Duodenal mucosa (tissue), 2 donors: ENCODE measurements around the gene NLRP6.

Source experiments
- H3K27ac ChIP-seq: one replicate; pipeline ENCODE4 v1.7.0; 2013; ENCODE audit warnings: low read depth, low read length
- H3K27me3 ChIP-seq, 2 donors: one replicate each; pipeline ENCODE4 v1.7.0; 2013; ENCODE audit warnings: low read length in 2 of 2, control low read depth in 1 of 2; ENCODE audit not compliant: insufficient read depth in 2 of 2, control insufficient read depth in 1 of 2
- H3K36me3 ChIP-seq, 2 donors: one replicate each; pipeline ENCODE4 v1.7.0; 2013; ENCODE audit warnings: low read length in 2 of 2, control low read depth in 1 of 2; ENCODE audit not compliant: insufficient read depth in 2 of 2, control insufficient read depth in 1 of 2
- H3K4me1 ChIP-seq, 2 donors: one replicate each; pipeline ENCODE4 v1.7.0; 2013; ENCODE audit warnings: low read length in 2 of 2, control low read depth in 1 of 2; ENCODE audit not compliant: insufficient read depth in 2 of 2, control insufficient read depth in 1 of 2
- H3K4me3 ChIP-seq, 2 donors: one replicate each; pipeline ENCODE4 v1.7.0; 2013; ENCODE audit warnings: low read length in 2 of 2, low read depth in 1 of 2
- H3K9ac ChIP-seq, 2 donors: one replicate each; pipeline ENCODE4 v1.7.0; 2013; ENCODE audit warnings: low read length in 2 of 2, low read depth in 1 of 2
- H3K9me3 ChIP-seq, 2 donors: one replicate each; pipeline ENCODE4 v1.7.0; 2013; ENCODE audit warnings: low read length in 2 of 2, control low read depth in 1 of 2; ENCODE audit not compliant: control insufficient read depth in 1 of 2

NLRP6 gene

GRCh38 chr11:240315-240714, 37.9 kb upstream of the NLRP6 start:
- Histone ChIP-seq H3K27ac (no peak overlapping the region), H3K4me3 (no peak overlapping the region), H3K36me3 (peaks cover 11 to 44% of the 10 kb centered on the region in 2 donors), H3K9ac (no peak overlapping the region), H3K4me1 (peaks cover 16 to 20% of the 10 kb centered on the region in 2 donors), H3K27me3 (no peaks in the 10 kb centered on the region), H3K9me3 (no peaks in the 10 kb centered on the region)

GRCh38 chr11:241634-242033, 36.6 kb upstream of the NLRP6 start:
- H3K27ac ChIP-seq = no peak overlapping the region
- no peaks in the 10 kb centered on the region for H3K9me3 ChIP-seq
- H3K27me3 ChIP-seq = no peaks in the 10 kb centered on the region
- H3K4me3 ChIP-seq = no peak overlapping the region
- H3K36me3 ChIP-seq = peaks cover 15 to 58% of the 10 kb centered on the region in 2 donors
- H3K4me1 ChIP-seq = peaks cover 12 to 15% of the 10 kb centered on the region in 2 donors
- no peak overlapping the region for H3K9ac ChIP-seq

GRCh38 chr11:244376-244775, 33.8 kb upstream of the NLRP6 start:
- Histone ChIP-seq H3K27me3 (no peaks in the 10 kb centered on the region), H3K4me3 (no peak overlapping the region), H3K4me1 (no peaks in the 10 kb centered on the region), H3K36me3 (peaks cover 21 to 82% of the 10 kb centered on the region in 2 donors), H3K9me3 (no peaks in the 10 kb centered on the region), H3K27ac (no peak overlapping the region), H3K9ac (no peak overlapping the region)

GRCh38 chr11:249062-249461, 29.1 kb upstream of the NLRP6 start:
- Histone ChIP-seq H3K27ac (no peak overlapping the region), H3K27me3 (no peaks in the 10 kb centered on the region), H3K9ac (no peak overlapping the region), H3K4me1 (no peaks in the 10 kb centered on the region), H3K9me3 (no peaks in the 10 kb centered on the region), H3K4me3 (no peak overlapping the region), H3K36me3 (peaks cover 40 to 93% of the 10 kb centered on the region in 2 donors)

- Histone ChIP-seq H3K27me3 (no peaks in the 10 kb centered on the region), H3K36me3 (peaks cover 36 to 82% of the 10 kb centered on the region in 2 donors), H3K9me3 (no peaks in the 10 kb centered on the region)
These were observed 27.9 kb upstream of the NLRP6 start for GRCh38 chr11:250274-250673.

GRCh38 chr11:250740-251299, 27.4 kb upstream of the NLRP6 start:
- H3K27ac ChIP-seq = no peak overlapping the region
- no peak overlapping the region for H3K4me3 ChIP-seq
- no peak overlapping the region for H3K9ac ChIP-seq
- H3K36me3 ChIP-seq = peaks cover 34 to 77% of the 10 kb centered on the region in 2 donors
- H3K4me1 ChIP-seq = no peaks in the 10 kb centered on the region
- H3K27me3 ChIP-seq = no peaks in the 10 kb centered on the region
- H3K9me3 ChIP-seq = no peaks in the 10 kb centered on the region

More at GRCh38 chr11:250274-250673, 27.9 kb upstream of the NLRP6 start:
- H3K4me1 ChIP-seq = no peaks in the 10 kb centered on the region
- no peak overlapping the region for H3K4me3 ChIP-seq
- H3K27ac ChIP-seq = no peak overlapping the region
- H3K9ac ChIP-seq = no peak overlapping the region

GRCh38 chr11:251550-251949, 26.7 kb upstream of the NLRP6 start:
- Histone ChIP-seq H3K9ac (no peak overlapping the region), H3K9me3 (no peaks in the 10 kb centered on the region), H3K4me3 (no peak overlapping the region), H3K27me3 (no peaks in the 10 kb centered on the region), H3K27ac (no peak overlapping the region), H3K4me1 (no peaks in the 10 kb centered on the region), H3K36me3 (peaks cover 32 to 70% of the 10 kb centered on the region in 2 donors)

GRCh38 chr11:252666-253065, 25.5 kb upstream of the NLRP6 start:
- H3K27ac ChIP-seq = no peak overlapping the region
- H3K4me3 ChIP-seq = no peak overlapping the region
- H3K36me3 ChIP-seq = peaks cover 32 to 58% of the 10 kb centered on the region in 2 donors
- H3K9me3 ChIP-seq = no peaks in the 10 kb centered on the region
- H3K9ac ChIP-seq = no peak overlapping the region
- H3K4me1 ChIP-seq = no peaks in the 10 kb centered on the region
- H3K27me3 ChIP-seq = no peaks in the 10 kb centered on the region

- H3K27me3 ChIP-seq = no peaks in the 10 kb centered on the region
- no peaks in the 10 kb centered on the region for H3K4me1 ChIP-seq
- H3K27ac ChIP-seq = no peak overlapping the region
- no peak overlapping the region for H3K4me3 ChIP-seq
- H3K9ac ChIP-seq = no peak overlapping the region
- no peaks in the 10 kb centered on the region for H3K9me3 ChIP-seq
- peaks cover 32 to 52% of the 10 kb centered on the region in 2 donors for H3K36me3 ChIP-seq
These were observed 24.9 kb upstream of the NLRP6 start for GRCh38 chr11:253160-253885.

GRCh38 chr11:253886-254270, 24.3 kb upstream of the NLRP6 start:
- Histone ChIP-seq H3K9me3 (no peaks in the 10 kb centered on the region), H3K9ac (no peak overlapping the region), H3K27me3 (no peaks in the 10 kb centered on the region), H3K4me1 (no peaks in the 10 kb centered on the region), H3K4me3 (no peak overlapping the region), H3K27ac (no peak overlapping the region), H3K36me3 (peaks cover 30 to 46% of the 10 kb centered on the region in 2 donors)
